WTC11 (cell line): ENCODE data around the gene MED27. TPM values are rescaled to one million over a fixed set of nuclear protein-coding genes. Genes with fewer than 3 reads are reported as not detected.

Experiments used
- ATAC-seq: fragments of 200-7000 bp; cut with Tn5 transposase; 2 replicates; pipeline ENCODE4 v1.10.0; 2021; ENCODE audit warnings: mild to moderate bottlenecking, moderate library complexity
- CTCF ChIA-PET: fragments of 300-600 bp; sonication (Branson Sonifier 250); formaldehyde crosslinking; loops from one replicate; lab custom pipeline; 2021; ENCODE audit warnings: antibody characterized with exemption; lab: Charles Lee
- POLR2A ChIA-PET: fragments of 350-600 bp; sonication (Branson Sonifier 250); formaldehyde crosslinking; loops from one replicate; lab custom pipeline; 2021; ENCODE audit warnings: antibody characterized with exemption; lab: Charles Lee
- DNase-seq: peaks from one replicate; pipeline ENCODE4 v3.0.0; 2021; ENCODE audit warnings: low spot score
- H3K27ac Mint-ChIP-seq: 2 replicates; pipeline ENCODE4 v1.8.0; 2021; ENCODE audit warnings: mixed read lengths
- H3K27me3 Mint-ChIP-seq: 2 replicates; pipeline ENCODE4 v1.8.0; 2021; ENCODE audit warnings: low read depth, mild to moderate bottlenecking, moderate library complexity, mixed read lengths
- H3K36me3 Mint-ChIP-seq: 2 replicates; pipeline ENCODE4 v1.8.0; 2021; ENCODE audit warnings: mixed read lengths
- H3K4me1 Mint-ChIP-seq: 2 replicates; pipeline ENCODE4 v1.8.0; 2022; ENCODE audit warnings: mixed read lengths
- H3K4me3 Mint-ChIP-seq: 2 replicates; pipeline ENCODE4 v1.8.0; 2021; ENCODE audit warnings: mild to moderate bottlenecking, moderate library complexity, mixed read lengths
- H3K9me3 Mint-ChIP-seq: 2 replicates; pipeline ENCODE4 v1.8.0; 2021; ENCODE audit warnings: mixed read lengths
- CREB1 ChIP-seq: sonication (generic); formaldehyde crosslinking; IDR thresholded peaks from 2 replicates; pipeline ENCODE4 v1.8.0; 2023; ENCODE audit warnings: mild to moderate bottlenecking, missing genetic modification reagents
- CREM ChIP-seq: sonication (generic); formaldehyde crosslinking; IDR thresholded peaks from 2 replicates; pipeline ENCODE4 v1.8.1; 2022; ENCODE audit warnings: mild to moderate bottlenecking, missing genetic modification reagents, moderate library complexity
- FOXK1 ChIP-seq: sonication (generic); formaldehyde crosslinking; IDR thresholded peaks from 2 replicates; pipeline ENCODE4 v1.8.0; 2022; ENCODE audit warnings: mild to moderate bottlenecking, moderate library complexity, missing genetic modification reagents
- GABPB1 ChIP-seq: sonication (generic); formaldehyde crosslinking; IDR thresholded peaks from 2 replicates; pipeline ENCODE4 v1.8.1; 2023; ENCODE audit warnings: mild to moderate bottlenecking, missing genetic modification reagents
- IRF2 ChIP-seq: sonication (generic); formaldehyde crosslinking; IDR thresholded peaks from 2 replicates; pipeline ENCODE4 v1.8.0; 2022; ENCODE audit warnings: low read depth, missing genetic modification reagents, borderline replicate concordance
- JAZF1 ChIP-seq: fragments of 250-450 bp; sonication (Bioruptor Pico); IDR thresholded peaks from 2 replicates; pipeline ENCODE4 v1.9.0; 2021; ENCODE audit warnings: moderate library complexity, mild to moderate bottlenecking, inconsistent platforms
- NFYB ChIP-seq: sonication (generic); formaldehyde crosslinking; conservative IDR thresholded peaks from 2 replicates; pipeline ENCODE4 v1.8.0; 2022; ENCODE audit warnings: low read depth, missing genetic modification reagents
- NR3C1 ChIP-seq: sonication (generic); formaldehyde crosslinking; conservative IDR thresholded peaks from 2 replicates; pipeline ENCODE4 v1.8.1; 2023; ENCODE audit warnings: low read depth, mild to moderate bottlenecking, missing genetic modification reagents
- TEAD1 ChIP-seq: sonication (generic); formaldehyde crosslinking; IDR thresholded peaks from 2 replicates; pipeline ENCODE4 v1.8.0; 2022; ENCODE audit warnings: mild to moderate bottlenecking, missing genetic modification reagents
- TEAD4 ChIP-seq: sonication (generic); formaldehyde crosslinking; IDR thresholded peaks from 2 replicates; pipeline ENCODE4 v1.8.0; 2022; ENCODE audit warnings: mild to moderate bottlenecking, missing genetic modification reagents
- ZBTB21 ChIP-seq: sonication (generic); formaldehyde crosslinking; IDR thresholded peaks from 2 replicates; pipeline ENCODE4 v1.8.1; 2023; ENCODE audit warnings: mild to moderate bottlenecking, missing genetic modification reagents, borderline replicate concordance
- total RNA-seq: library from RNA; stranded (reverse); gene quantifications from 3 replicates; pipeline ENCODE4 v1.2.3, GENCODE V29; 2021
- TF ChIP-seq, protein P1 (sequence below): fragments of 250-450 bp; sonication (Bioruptor Pico); IDR thresholded peaks from 2 replicates; pipeline ENCODE4 v1.8.0; 2021; ENCODE audit warnings: mild to moderate bottlenecking
- TF ChIP-seq, protein P2 (sequence below): fragments of 250-450 bp; sonication (Bioruptor Pico); IDR thresholded peaks from 2 replicates; pipeline ENCODE4 v1.9.0; 2021; ENCODE audit warnings: mild to moderate bottlenecking
- TF ChIP-seq, protein P3 (sequence below): sonication (generic); formaldehyde crosslinking; IDR thresholded peaks from 2 replicates; pipeline ENCODE4 v1.8.0; 2023; ENCODE audit warnings: missing genetic modification reagents
- TF ChIP-seq, protein P4 (sequence below): fragments of 250-450 bp; sonication (Bioruptor Pico); IDR thresholded peaks from 2 replicates; pipeline ENCODE4 v1.9.0; 2021; ENCODE audit warnings: moderate library complexity, mild to moderate bottlenecking, inconsistent platforms, borderline replicate concordance
- TF ChIP-seq, protein P5 (sequence below): sonication (generic); formaldehyde crosslinking; conservative IDR thresholded peaks from 2 replicates; pipeline ENCODE4 v1.8.1; 2023; ENCODE audit warnings: mild to moderate bottlenecking, low read depth, missing genetic modification reagents, moderate library complexity
- TF ChIP-seq, protein P6 (sequence below): fragments of 250-450 bp; sonication (Bioruptor Pico); IDR thresholded peaks from 2 replicates; pipeline ENCODE4 v1.9.0; 2021; ENCODE audit warnings: mild to moderate bottlenecking
- TF ChIP-seq, protein P7 (sequence below): sonication (generic); formaldehyde crosslinking; IDR thresholded peaks from 2 replicates; pipeline ENCODE4 v1.8.1; 2023; ENCODE audit warnings: mild to moderate bottlenecking, missing genetic modification reagents
- TF ChIP-seq, protein P8 (sequence below): sonication (generic); formaldehyde crosslinking; IDR thresholded peaks from 2 replicates; pipeline ENCODE4 v1.8.1; 2022; ENCODE audit warnings: missing genetic modification reagents, borderline replicate concordance
- TF ChIP-seq, protein P9 (sequence below): sonication (generic); formaldehyde crosslinking; IDR thresholded peaks from 2 replicates; pipeline ENCODE4 v1.8.1; 2022; ENCODE audit warnings: low read depth, missing genetic modification reagents, borderline replicate concordance

Gene MED27
- total RNA-seq, 1 experiment from 2014 or later, result 27.9 TPM

DNA sequence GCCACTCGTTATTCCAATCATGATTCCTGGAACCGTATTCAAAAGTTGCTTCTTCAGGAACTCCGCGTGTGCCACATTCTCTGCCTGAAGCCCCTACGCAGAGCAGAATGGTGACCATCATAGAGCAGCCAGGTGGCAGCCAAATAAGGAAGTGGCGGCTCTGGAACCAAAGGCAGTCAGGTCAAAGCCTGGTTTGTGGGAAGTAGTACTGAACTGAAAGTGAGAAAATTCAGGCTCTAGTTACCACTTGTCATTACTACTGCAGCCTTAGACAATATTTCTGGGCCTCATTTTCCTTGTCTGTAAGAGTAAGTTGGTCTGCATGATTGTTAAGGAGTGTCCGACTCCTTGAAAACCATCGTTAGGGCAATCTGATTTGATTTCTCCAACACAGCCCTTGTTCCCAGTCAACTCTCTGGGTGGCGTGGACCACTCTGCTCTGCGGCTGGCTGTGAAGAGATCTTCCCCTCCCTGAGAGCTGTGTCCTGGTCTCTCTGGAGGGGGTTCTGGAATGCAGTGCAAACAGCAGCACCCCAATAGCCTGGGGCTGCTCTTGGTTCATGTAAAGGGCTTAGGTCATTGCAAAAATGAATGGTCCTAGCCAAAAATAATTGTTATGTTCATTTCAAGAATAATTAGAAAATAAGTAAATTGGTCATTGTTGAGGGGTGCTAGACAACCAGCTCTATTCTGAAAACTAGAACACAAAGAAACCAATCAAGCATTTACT, 102.4 kb downstream of the MED27 start (continued):
- TF ChIP-seq, protein P1, sequence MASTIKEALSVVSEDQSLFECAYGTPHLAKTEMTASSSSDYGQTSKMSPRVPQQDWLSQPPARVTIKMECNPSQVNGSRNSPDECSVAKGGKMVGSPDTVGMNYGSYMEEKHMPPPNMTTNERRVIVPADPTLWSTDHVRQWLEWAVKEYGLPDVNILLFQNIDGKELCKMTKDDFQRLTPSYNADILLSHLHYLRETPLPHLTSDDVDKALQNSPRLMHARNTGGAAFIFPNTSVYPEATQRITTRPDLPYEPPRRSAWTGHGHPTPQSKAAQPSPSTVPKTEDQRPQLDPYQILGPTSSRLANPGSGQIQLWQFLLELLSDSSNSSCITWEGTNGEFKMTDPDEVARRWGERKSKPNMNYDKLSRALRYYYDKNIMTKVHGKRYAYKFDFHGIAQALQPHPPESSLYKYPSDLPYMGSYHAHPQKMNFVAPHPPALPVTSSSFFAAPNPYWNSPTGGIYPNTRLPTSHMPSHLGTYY, result no peak
- TF ChIP-seq TEAD4 (CRISPR knock-in tag), result no peak
- TF ChIP-seq, protein P2, sequence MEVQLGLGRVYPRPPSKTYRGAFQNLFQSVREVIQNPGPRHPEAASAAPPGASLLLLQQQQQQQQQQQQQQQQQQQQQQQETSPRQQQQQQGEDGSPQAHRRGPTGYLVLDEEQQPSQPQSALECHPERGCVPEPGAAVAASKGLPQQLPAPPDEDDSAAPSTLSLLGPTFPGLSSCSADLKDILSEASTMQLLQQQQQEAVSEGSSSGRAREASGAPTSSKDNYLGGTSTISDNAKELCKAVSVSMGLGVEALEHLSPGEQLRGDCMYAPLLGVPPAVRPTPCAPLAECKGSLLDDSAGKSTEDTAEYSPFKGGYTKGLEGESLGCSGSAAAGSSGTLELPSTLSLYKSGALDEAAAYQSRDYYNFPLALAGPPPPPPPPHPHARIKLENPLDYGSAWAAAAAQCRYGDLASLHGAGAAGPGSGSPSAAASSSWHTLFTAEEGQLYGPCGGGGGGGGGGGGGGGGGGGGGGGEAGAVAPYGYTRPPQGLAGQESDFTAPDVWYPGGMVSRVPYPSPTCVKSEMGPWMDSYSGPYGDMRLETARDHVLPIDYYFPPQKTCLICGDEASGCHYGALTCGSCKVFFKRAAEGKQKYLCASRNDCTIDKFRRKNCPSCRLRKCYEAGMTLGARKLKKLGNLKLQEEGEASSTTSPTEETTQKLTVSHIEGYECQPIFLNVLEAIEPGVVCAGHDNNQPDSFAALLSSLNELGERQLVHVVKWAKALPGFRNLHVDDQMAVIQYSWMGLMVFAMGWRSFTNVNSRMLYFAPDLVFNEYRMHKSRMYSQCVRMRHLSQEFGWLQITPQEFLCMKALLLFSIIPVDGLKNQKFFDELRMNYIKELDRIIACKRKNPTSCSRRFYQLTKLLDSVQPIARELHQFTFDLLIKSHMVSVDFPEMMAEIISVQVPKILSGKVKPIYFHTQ (CRISPR knock-in tag), result no peak

DNA sequence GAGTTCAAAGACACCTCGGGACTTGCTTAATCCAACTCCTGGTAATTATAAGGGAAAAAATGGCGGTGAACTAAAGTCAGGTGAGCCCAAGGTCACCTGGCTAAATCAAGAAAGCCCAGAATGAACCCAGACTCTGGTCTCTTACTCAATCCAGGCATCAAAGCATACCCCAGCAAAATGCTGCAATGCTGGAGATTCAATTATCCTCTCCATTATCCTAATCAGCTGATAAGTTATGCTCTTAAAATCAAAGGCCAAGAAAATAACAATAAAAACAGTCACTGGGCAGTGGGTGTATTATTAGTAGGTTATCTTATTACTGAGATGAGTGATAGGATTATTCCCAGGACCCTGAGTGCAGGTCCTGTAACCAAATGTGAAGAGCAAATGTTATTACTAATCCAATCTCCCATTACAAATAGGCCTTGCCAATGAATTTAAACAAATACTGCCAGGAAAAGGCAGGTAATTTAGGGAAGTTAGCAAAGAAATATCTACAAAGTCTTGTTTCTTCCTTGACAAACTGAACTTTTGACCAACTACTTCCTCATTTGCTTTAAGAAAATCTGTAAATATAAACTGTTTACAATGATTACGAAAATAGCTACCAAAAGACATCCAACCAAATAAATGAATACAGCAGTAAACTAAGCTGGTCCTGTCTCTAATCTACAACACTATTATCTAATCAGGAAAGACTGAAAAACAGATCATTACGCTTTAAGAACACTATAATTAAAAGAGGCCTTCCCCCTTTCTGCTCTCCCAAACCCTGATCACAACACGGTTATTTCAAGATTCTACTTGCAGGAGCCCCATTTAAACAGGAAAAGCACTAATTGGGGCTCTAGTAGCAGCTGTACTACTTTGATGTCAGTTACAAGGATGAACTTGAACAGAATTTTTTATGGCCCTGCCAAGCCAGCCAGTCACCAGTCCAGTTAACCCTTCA, 103.2 kb downstream of the MED27 start:
- ChIA-PET CTCF (no interaction called here), POLR2A (no interaction called here)
- TF ChIP-seq TEAD1 (no peak), NR3C1 (CRISPR knock-in tag) (no peak), FOXK1 (CRISPR knock-in tag) (no peak), ZBTB21 (CRISPR knock-in tag) (no peak), JAZF1 (CRISPR knock-in tag) (no peak), CREB1 (CRISPR knock-in tag) (no peak), NFYB (CRISPR knock-in tag) (no peak), CREM (CRISPR knock-in tag) (no peak), IRF2 (CRISPR knock-in tag) (no peak), GABPB1 (CRISPR knock-in tag) (no peak)
- TF ChIP-seq, protein P3, sequence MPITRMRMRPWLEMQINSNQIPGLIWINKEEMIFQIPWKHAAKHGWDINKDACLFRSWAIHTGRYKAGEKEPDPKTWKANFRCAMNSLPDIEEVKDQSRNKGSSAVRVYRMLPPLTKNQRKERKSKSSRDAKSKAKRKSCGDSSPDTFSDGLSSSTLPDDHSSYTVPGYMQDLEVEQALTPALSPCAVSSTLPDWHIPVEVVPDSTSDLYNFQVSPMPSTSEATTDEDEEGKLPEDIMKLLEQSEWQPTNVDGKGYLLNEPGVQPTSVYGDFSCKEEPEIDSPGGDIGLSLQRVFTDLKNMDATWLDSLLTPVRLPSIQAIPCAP (CRISPR knock-in tag), result no peak
- TF ChIP-seq, protein P4, sequence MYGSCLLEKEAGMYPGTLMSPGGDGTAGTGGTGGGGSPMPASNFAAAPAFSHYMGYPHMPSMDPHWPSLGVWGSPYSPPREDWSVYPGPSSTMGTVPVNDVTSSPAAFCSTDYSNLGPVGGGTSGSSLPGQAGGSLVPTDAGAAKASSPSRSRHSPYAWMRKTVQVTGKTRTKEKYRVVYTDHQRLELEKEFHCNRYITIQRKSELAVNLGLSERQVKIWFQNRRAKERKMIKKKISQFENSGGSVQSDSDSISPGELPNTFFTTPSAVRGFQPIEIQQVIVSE (CRISPR knock-in tag), result no peak
- TF ChIP-seq, protein P5, sequence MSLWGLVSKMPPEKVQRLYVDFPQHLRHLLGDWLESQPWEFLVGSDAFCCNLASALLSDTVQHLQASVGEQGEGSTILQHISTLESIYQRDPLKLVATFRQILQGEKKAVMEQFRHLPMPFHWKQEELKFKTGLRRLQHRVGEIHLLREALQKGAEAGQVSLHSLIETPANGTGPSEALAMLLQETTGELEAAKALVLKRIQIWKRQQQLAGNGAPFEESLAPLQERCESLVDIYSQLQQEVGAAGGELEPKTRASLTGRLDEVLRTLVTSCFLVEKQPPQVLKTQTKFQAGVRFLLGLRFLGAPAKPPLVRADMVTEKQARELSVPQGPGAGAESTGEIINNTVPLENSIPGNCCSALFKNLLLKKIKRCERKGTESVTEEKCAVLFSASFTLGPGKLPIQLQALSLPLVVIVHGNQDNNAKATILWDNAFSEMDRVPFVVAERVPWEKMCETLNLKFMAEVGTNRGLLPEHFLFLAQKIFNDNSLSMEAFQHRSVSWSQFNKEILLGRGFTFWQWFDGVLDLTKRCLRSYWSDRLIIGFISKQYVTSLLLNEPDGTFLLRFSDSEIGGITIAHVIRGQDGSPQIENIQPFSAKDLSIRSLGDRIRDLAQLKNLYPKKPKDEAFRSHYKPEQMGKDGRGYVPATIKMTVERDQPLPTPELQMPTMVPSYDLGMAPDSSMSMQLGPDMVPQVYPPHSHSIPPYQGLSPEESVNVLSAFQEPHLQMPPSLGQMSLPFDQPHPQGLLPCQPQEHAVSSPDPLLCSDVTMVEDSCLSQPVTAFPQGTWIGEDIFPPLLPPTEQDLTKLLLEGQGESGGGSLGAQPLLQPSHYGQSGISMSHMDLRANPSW (CRISPR knock-in tag), result no peak
- TF ChIP-seq, protein P6, sequence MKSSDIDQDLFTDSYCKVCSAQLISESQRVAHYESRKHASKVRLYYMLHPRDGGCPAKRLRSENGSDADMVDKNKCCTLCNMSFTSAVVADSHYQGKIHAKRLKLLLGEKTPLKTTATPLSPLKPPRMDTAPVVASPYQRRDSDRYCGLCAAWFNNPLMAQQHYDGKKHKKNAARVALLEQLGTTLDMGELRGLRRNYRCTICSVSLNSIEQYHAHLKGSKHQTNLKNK, result no peak
- TF ChIP-seq, protein P7, sequence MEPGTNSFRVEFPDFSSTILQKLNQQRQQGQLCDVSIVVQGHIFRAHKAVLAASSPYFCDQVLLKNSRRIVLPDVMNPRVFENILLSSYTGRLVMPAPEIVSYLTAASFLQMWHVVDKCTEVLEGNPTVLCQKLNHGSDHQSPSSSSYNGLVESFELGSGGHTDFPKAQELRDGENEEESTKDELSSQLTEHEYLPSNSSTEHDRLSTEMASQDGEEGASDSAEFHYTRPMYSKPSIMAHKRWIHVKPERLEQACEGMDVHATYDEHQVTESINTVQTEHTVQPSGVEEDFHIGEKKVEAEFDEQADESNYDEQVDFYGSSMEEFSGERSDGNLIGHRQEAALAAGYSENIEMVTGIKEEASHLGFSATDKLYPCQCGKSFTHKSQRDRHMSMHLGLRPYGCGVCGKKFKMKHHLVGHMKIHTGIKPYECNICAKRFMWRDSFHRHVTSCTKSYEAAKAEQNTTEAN, result no peak
- TF ChIP-seq, protein P8, sequence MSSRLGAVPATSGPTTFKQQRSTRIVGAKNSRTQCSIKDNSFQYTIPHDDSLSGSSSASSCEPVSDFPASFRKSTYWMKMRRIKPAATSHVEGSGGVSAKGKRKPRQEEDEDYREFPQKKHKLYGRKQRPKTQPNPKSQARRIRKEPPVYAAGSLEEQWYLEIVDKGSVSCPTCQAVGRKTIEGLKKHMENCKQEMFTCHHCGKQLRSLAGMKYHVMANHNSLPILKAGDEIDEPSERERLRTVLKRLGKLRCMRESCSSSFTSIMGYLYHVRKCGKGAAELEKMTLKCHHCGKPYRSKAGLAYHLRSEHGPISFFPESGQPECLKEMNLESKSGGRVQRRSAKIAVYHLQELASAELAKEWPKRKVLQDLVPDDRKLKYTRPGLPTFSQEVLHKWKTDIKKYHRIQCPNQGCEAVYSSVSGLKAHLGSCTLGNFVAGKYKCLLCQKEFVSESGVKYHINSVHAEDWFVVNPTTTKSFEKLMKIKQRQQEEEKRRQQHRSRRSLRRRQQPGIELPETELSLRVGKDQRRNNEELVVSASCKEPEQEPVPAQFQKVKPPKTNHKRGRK (CRISPR knock-in tag), result no peak
- TF ChIP-seq, protein P9, sequence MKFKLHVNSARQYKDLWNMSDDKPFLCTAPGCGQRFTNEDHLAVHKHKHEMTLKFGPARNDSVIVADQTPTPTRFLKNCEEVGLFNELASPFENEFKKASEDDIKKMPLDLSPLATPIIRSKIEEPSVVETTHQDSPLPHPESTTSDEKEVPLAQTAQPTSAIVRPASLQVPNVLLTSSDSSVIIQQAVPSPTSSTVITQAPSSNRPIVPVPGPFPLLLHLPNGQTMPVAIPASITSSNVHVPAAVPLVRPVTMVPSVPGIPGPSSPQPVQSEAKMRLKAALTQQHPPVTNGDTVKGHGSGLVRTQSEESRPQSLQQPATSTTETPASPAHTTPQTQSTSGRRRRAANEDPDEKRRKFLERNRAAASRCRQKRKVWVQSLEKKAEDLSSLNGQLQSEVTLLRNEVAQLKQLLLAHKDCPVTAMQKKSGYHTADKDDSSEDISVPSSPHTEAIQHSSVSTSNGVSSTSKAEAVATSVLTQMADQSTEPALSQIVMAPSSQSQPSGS, result no peak

More for the DNA sequence above, 103.2 kb downstream of the MED27 start:
- no peak overlapping the region for H3K4me3 Mint-ChIP-seq
- peaks cover 3% of the 10 kb centered on the region; the same call in 1 of the 2 replicates for H3K4me1 Mint-ChIP-seq
- no peaks in the 10 kb centered on the region for H3K9me3 Mint-ChIP-seq
- H3K36me3 Mint-ChIP-seq, result no peaks in the 10 kb centered on the region
- no peak overlapping the region for H3K27ac Mint-ChIP-seq
- DNase-seq (no peak), ATAC-seq (no peak)
- H3K27me3 Mint-ChIP-seq, result no peaks in the 10 kb centered on the region
